Measurements from ENCODE around the gene FERMT1.

FERMT1 gene

GRCh38 chr20:6070829-6071695 is 51.8 kb downstream of the FERMT1 start:
- no peak for DNase-seq (ENCODE audit: extremely low read depth, low read depth)
- no peak for TF ChIP-seq CTCF (IDR thresholded peaks at IDR 0.05; ENCODE audit: low read depth, low read length)

- TF ChIP-seq CTCF (IDR thresholded peaks at IDR 0.05; ENCODE audit: low read depth, low read length), result no peak
- no peak for DNase-seq (ENCODE audit: extremely low read depth, low read depth)
Observed at GRCh38 chr20:6069669-6070068, 53.2 kb downstream of the FERMT1 start.

- no peak for DNase-seq (ENCODE audit: extremely low read depth, low read depth)
- no peak for TF ChIP-seq CTCF (IDR thresholded peaks at IDR 0.05; ENCODE audit: low read depth, low read length)
Observed at GRCh38 chr20:6067763-6068318, 55.0 kb downstream of the FERMT1 start.

GRCh38 chr20:6066582-6066981 is 56.2 kb downstream of the FERMT1 start:
- DNase-seq (ENCODE audit: extremely low read depth, low read depth), result no peak
- no peak for TF ChIP-seq CTCF (IDR thresholded peaks at IDR 0.05; ENCODE audit: low read depth, low read length)

- TF ChIP-seq CTCF (IDR thresholded peaks at IDR 0.05; ENCODE audit: low read depth, low read length), result no peak
- DNase-seq (ENCODE audit: extremely low read depth, low read depth), result no peak
Observed at GRCh38 chr20:6061544-6061943, 61.3 kb downstream of the FERMT1 start.

- no peak for TF ChIP-seq CTCF (IDR thresholded peaks at IDR 0.05; ENCODE audit: low read depth, low read length)
- DNase-seq (ENCODE audit: extremely low read depth, low read depth), result no peak
Observed at GRCh38 chr20:6060213-6060612, 62.6 kb downstream of the FERMT1 start.

GRCh38 chr20:6058684-6059295 is 64.0 kb downstream of the FERMT1 start:
- DNase-seq (ENCODE audit: extremely low read depth, low read depth), result no peak

More at GRCh38 chr20:6058684-6059295, 64.0 kb downstream of the FERMT1 start:
- no peak for TF ChIP-seq CTCF (IDR thresholded peaks at IDR 0.05; ENCODE audit: low read depth, low read length)
